Heart left ventricle (tissue), 16 donors: ENCODE measurements around the gene USHBP1. TPM values are rescaled to one million over a fixed set of nuclear protein-coding genes. Genes with fewer than 3 reads are reported as not detected.

Experiments used
- ATAC-seq, 4 donors: fragments of 200-7000 bp; cut with Tn5 transposase; one replicate each; pipeline ENCODE4 v1.9.1; 2020 to 2022; ENCODE audit warnings: moderate library complexity in 4 of 4, mild to moderate bottlenecking in 3 of 4, moderate number of reproducible peaks in 1 of 4
- DNase-seq, 5 donors: peaks; one replicate each; pipeline ENCODE4 v3.0.0-alpha.2; 2020
- H3K27ac ChIP-seq, 12 donors: fragments of 200-600 bp; sonication (generic) in 4 of 12; one replicate each; pipeline versions ENCODE4 v1.5.0 to v1.8.0; 2016 to 2022; ENCODE audit warnings: mild to moderate bottlenecking in 2 of 12
- H3K27me3 ChIP-seq, 9 donors: fragments of 200-600 bp; sonication (generic) in 2 of 9; one replicate each; pipeline versions ENCODE4 v1.5.1 to v1.8.0; 2016 to 2022; ENCODE audit warnings: mild to moderate bottlenecking in 3 of 9
- H3K36me3 ChIP-seq, 9 donors: fragments of 200-600 bp; sonication (generic) in 2 of 9; one replicate each; pipeline versions ENCODE4 v1.5.0 to v1.8.0; 2018 to 2022; ENCODE audit warnings: mild to moderate bottlenecking in 2 of 9
- H3K4me1 ChIP-seq, 12 donors: fragments of 200-600 bp; sonication (generic) in 4 of 12; one replicate each; pipeline versions ENCODE4 v1.5.0 to v1.8.0; 2016 to 2022; ENCODE audit warnings: mild to moderate bottlenecking in 3 of 12
- H3K4me3 ChIP-seq, 12 donors: fragments of 200-600 bp; sonication (generic) in 4 of 12; one replicate each; pipeline versions ENCODE4 v1.5.0 to v1.8.0; 2017 to 2022; ENCODE audit warnings: mild to moderate bottlenecking in 9 of 12, moderate library complexity in 4 of 12
- H3K9me3 ChIP-seq, 12 donors: fragments of 200-600 bp; sonication (generic) in 4 of 12; one replicate each; pipeline versions ENCODE4 v1.5.0 to v1.8.0; 2016 to 2022; ENCODE audit warnings: mild to moderate bottlenecking in 1 of 12
- POLR2A ChIP-seq, 2 donors: fragments of 450-650 bp; IDR thresholded peaks; one replicate each; pipeline ENCODE4 v1.6.1; 2017; ENCODE audit warnings: antibody characterized with exemption in 2 of 2, mild to moderate bottlenecking in 2 of 2, moderate library complexity in 2 of 2
- whole genome bisulfite sequencing, 4 donors: extraction: QIAGEN DNeasy Blood & Tissue Kit in 2 of 4; methylation state at CpG; one replicate each; pipeline versions ENCODE4 v1.1.5 to v1.1.7; 2013 to 2018; 5-methylcytosine and 5-hydroxymethylcytosine counted together
- intact Hi-C, 10 donors: fragments of 100-400 bp; cut with DNase I; formaldehyde crosslinking; loops; one replicate each; pipeline versions ENCODE4 v1.11.1 to v1.14.2; 2022
- polyA plus RNA-seq, 2 donors: library from polyadenylated mRNA; stranded (reverse); fragments of 200-250 nt; gene quantifications; one replicate each; pipeline ENCODE4 v1.2.3, GENCODE V29; 2013
- total RNA-seq, 9 donors: library from RNA; depleted of rRNA in 2 of 9; stranded (reverse); fragments of >200 nt in 2 of 9; fragmentation: NEBNext Ultra II Directional in 3 of 9; extraction: Animal tissue kit (Norgen Biotek cat#: 25700) in 3 of 9; gene quantifications; one replicate each; pipeline versions ENCODE4 v1.1.0 to v1.2.4, GENCODE V29; 2016 to 2023
- TF ChIP-seq, protein P1 (sequence below), 12 donors: fragments of 200-600 bp; sonication (generic) in 4 of 12; IDR thresholded peaks; one replicate each; pipeline versions ENCODE4 v1.5.0 to v1.8.0; 2018 to 2022; ENCODE audit warnings: antibody characterized with exemption in 12 of 12, mild to moderate bottlenecking in 5 of 12
- donor health status: ischemic (EF 13 %, LVEDD 7.1; RV severe dilation, severe dysfunction).
- donor health status: healthy with polysubstance abuse.
- donor health status: DM: no; HTN: yes; CAD: no.
- donor health status: DM: no; HTN: no; CAD: no.
- donor health status: ischemic (EF 25% LVEDD 6.9; RV normal size, moderate dysfunction).
- donor health status: ischemic (EF 25% LVEDD 5.7; RV mildly dilated, moderate dysfunction).
- donor health status: healthy.
- donor health status: DM: yes; HTN: yes; CAD: no.
- donor health status: ischemic (EF 35%, LVEDD 5.7; RV mildly dilated, moderate dysfunction).
- donor health status: nonischemic (EF 11% LVEDD 7.7; RV severe dilation, severe dysfunction).
- donor health status: DM: yes; HTN: yes; CAD: no.
- donor health status: PGD.
- donor health status: ischemic (EF 29% LVEDD 5.4; RV normal size, mild dysfunction).
- donor health status: nonischemic (EF 23%, LVEDD 6.1; RV moderate dilation, normal function).

USHBP1 gene
- total and polyA plus RNA-seq, 11 donors = 3.7 to 14.6 (median 7.7) TPM

DNA sequence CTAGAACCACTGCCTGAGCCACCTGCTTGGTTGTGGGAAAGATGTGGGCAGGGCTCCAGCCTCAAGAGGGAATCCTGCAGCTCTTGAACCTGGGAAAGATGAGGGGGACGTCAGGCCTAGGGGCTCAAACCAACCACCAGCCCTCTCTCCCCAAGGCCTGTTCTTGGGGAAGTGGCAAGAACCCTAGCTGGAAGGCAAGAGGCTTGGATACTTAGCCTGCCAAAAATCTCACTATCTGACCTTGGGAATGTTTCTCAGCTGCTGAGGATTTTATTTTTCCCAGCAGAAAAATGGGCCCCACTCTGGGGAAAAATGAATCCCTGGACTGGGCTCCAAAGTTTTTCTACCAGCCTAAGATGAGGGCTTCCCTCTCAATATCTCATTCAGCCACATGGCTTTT, 4.6 kb downstream of the USHBP1 start:
- intact Hi-C loops = loop anchor here in 3 of 10 donors (2.0 to 10.0 kb wide), 3 partner anchors 23 to 185 kb away; partner anchors contain the start of genes USE1 (in 2 of the 3), HAUS8 (in 1 of the 3) and MYO9B (in 1 of the 3)
- Histone ChIP-seq H3K36me3 (peaks cover 0 to 44% (median 9%) of the 10 kb centered on the region in 9 donors), H3K9me3 (peaks cover 0 to 12% (median 2%) of the 10 kb centered on the region in 12 donors), H3K4me3 (no peak overlapping the region), H3K4me1 (peaks cover 0 to 7% (median 2%) of the 10 kb centered on the region in 12 donors), H3K27me3 (no peaks in the 10 kb centered on the region), H3K27ac (no peak overlapping the region)
- ATAC-seq (no peak), DNase-seq (no peak)
- 45 to 67% (median 55%) methylated on average over 1 of the region's 1 CpG for WGBS, 4 donors
- TF ChIP-seq, protein P1, sequence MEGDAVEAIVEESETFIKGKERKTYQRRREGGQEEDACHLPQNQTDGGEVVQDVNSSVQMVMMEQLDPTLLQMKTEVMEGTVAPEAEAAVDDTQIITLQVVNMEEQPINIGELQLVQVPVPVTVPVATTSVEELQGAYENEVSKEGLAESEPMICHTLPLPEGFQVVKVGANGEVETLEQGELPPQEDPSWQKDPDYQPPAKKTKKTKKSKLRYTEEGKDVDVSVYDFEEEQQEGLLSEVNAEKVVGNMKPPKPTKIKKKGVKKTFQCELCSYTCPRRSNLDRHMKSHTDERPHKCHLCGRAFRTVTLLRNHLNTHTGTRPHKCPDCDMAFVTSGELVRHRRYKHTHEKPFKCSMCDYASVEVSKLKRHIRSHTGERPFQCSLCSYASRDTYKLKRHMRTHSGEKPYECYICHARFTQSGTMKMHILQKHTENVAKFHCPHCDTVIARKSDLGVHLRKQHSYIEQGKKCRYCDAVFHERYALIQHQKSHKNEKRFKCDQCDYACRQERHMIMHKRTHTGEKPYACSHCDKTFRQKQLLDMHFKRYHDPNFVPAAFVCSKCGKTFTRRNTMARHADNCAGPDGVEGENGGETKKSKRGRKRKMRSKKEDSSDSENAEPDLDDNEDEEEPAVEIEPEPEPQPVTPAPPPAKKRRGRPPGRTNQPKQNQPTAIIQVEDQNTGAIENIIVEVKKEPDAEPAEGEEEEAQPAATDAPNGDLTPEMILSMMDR (IDR thresholded peaks at IDR 0.05) = no peak
- TF ChIP-seq POLR2A (IDR thresholded peaks at IDR 0.05) = no peak

DNA sequence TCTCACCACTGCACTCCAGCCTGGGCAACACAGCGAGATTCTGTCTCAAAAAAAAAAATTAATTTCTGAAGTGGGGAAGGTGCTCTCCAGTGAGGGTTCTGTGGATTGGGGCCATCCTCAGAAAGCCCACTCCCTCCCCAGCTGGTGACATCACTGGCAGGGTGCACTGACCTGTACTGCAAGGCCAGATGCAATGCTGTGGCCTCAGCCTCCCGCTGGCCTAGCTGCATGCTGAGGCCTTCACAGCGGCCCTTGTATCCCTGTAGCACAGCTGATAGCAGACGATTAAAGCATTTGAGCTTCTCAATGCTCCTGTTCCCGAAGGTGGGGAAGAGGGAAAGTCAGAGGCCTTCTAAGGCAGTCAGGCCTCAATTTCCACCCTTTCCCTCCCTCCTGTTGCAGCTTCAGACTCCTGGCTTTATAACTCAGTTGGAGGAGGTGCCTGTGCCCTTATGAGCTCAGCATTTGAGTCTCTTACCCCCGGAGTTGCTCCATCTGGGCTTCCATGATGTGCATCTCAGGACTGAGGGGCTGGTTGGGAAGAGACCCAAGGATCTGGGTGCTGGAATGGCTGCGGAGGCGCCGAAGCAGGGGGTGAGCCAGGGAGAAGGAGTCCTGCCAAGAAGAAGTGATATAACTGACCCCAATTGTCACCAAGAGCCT, 5.3 kb downstream of the USHBP1 start:
- no peak for DNase-seq
- intact Hi-C loops = no loop called here

DNA sequence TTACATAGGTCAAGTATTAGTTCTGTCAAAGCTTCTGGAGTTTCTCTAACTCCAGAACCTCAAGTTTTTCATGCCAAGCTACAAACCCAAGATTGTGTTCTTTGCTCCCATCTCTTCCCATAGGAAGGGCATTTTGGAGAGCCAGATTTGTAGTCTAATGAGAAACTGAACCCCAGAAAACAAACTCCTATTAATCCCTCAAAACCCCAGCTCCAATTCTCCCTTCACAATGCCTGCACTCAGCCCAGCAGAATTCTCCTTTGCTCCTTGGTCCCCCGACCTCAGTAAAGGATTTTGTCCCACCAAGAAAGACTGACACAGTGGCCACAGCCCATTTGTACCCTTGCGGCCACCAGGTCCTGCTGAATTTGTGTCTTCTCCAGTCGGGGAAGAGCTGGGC, 8.4 kb downstream of the USHBP1 start:
- no peak for TF ChIP-seq POLR2A (IDR thresholded peaks at IDR 0.05)
- TF ChIP-seq, protein P1 (IDR thresholded peaks at IDR 0.05) = no peak
- Histone ChIP-seq H3K27me3 (no peaks in the 10 kb centered on the region), H3K27ac (no peak overlapping the region), H3K4me1 (peaks cover 0 to 7% (median 0%) of the 10 kb centered on the region in 12 donors), H3K9me3 (peaks cover 0 to 12% (median 2%) of the 10 kb centered on the region in 12 donors), H3K36me3 (peaks cover 0 to 64% (median 20%) of the 10 kb centered on the region in 9 donors), H3K4me3 (no peak overlapping the region)
- intact Hi-C loops = no loop called here
- DNase-seq = no peak
- ATAC-seq = no peak
- WGBS, 4 donors = 83 to 91% (median 88%) methylated on average over 3 of the region's 3 CpGs

More for the DNA sequence above, 5.3 kb downstream of the USHBP1 start:
- no peak for ATAC-seq
- Histone ChIP-seq H3K27ac (no peak overlapping the region), H3K27me3 (no peaks in the 10 kb centered on the region), H3K4me1 (peaks cover 0 to 7% (median 0%) of the 10 kb centered on the region in 12 donors), H3K36me3 (peaks cover 0 to 46% (median 13%) of the 10 kb centered on the region in 9 donors), H3K4me3 (no peak overlapping the region), H3K9me3 (peaks cover 0 to 12% (median 2%) of the 10 kb centered on the region in 12 donors)
- 92 to 99% (median 95%) methylated on average over 9 of the region's 9 CpGs for WGBS, 4 donors
- no peak for TF ChIP-seq POLR2A (IDR thresholded peaks at IDR 0.05)
- TF ChIP-seq, protein P1 (IDR thresholded peaks at IDR 0.05) = no peak

DNA sequence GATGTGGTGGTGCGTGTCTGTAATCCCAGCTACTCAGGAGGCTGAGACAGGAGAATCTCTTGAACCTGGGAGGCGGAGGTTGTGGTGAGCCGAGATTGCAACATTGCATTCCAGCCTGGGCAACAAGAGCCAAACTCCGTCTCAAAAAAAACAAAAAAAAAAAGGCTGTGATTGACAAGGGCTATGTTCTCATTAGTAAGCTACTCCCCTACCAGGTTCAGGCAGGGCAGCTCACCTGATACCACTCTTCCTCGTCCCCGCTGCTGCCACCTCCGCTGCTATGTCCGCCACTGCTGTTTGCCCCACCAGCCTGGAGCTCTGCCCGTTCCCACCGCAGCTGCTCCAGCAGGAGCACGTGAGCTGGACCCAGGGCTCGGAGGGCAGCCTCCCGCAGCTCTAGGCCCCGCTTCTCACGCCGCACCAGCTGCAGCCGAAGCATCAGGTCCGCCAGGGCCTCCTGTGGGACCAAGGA, 9.4 kb downstream of the USHBP1 start:
- Histone ChIP-seq H3K4me3 (no peak overlapping the region), H3K9me3 (peaks cover 0 to 12% (median 2%) of the 10 kb centered on the region in 12 donors), H3K27ac (no peak overlapping the region), H3K36me3 (peaks cover 0 to 65% (median 21%) of the 10 kb centered on the region in 9 donors), H3K27me3 (no peaks in the 10 kb centered on the region), H3K4me1 (no peaks in the 10 kb centered on the region)
- intact Hi-C loops = no loop called here
- no peak for ATAC-seq
- WGBS, 4 donors = 71 to 78% (median 77%) methylated on average over 18 of the region's 18 CpGs
- DNase-seq = no peak
- TF ChIP-seq POLR2A (IDR thresholded peaks at IDR 0.05) = no peak
- TF ChIP-seq, protein P1 (IDR thresholded peaks at IDR 0.05) = no peak
